ENCODE results near the gene SLC50A1.

DNA sequence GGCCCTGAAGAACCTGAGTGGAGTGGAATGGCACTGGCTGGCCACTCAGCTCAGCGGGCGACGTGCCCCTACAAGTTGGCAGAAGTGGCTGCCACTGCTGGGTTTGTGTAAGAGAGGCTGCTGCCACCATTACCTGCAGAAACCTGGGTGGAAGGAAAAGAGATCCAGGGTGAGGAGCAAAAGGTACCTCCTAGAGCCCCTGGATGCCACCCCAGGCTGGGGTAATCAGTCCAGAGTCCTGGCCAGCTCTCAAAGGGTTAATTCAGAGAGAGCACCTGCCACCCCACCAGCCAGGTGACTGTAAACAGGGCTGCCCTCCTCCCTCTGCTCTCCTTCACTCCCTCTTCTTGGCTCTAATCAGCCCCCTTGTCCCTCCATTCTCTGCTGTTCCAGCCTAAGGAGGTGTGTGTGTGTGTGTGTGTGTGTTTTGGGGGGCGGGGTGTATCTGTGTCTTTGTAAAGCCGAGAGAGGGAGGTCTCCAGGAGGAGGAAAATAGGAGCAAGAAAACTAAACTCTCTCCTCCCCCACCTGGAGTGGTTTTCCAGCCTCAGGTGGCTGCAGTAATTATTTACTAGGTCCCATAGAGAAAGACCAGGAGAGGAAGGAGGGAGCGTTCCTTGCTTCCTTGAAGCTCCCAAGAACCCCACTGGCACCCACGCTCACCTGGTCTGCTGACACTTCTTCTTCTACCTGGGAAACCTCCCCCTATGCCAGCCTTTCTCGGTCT lies 50.6 kb downstream of the SLC50A1 start:
- TF ChIP-seq, protein P1, sequence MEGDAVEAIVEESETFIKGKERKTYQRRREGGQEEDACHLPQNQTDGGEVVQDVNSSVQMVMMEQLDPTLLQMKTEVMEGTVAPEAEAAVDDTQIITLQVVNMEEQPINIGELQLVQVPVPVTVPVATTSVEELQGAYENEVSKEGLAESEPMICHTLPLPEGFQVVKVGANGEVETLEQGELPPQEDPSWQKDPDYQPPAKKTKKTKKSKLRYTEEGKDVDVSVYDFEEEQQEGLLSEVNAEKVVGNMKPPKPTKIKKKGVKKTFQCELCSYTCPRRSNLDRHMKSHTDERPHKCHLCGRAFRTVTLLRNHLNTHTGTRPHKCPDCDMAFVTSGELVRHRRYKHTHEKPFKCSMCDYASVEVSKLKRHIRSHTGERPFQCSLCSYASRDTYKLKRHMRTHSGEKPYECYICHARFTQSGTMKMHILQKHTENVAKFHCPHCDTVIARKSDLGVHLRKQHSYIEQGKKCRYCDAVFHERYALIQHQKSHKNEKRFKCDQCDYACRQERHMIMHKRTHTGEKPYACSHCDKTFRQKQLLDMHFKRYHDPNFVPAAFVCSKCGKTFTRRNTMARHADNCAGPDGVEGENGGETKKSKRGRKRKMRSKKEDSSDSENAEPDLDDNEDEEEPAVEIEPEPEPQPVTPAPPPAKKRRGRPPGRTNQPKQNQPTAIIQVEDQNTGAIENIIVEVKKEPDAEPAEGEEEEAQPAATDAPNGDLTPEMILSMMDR (IDR thresholded peaks at IDR 0.05): no peak
- TF ChIP-seq POLR2AphosphoS5 (IDR thresholded peaks at IDR 0.05): peak in 1 of 3 donors; percentile 54
